Prostate gland (tissue), 2 donors: ENCODE data around the gene CLHC1.

Experiments
- CTCF ChIP-seq, 4 experiments: fragments of 200-600 bp in 2 of 4; fragments of 450-650 bp in 2 of 4; sonication (generic) in 2 of 4; IDR thresholded peaks; 1 replicate in 3 of 4; 2 replicates in 1 of 4; pipeline ENCODE4 v1.5.1; 2016 to 2019; ENCODE audit warnings: antibody characterized with exemption in 4 of 4, mild to moderate bottlenecking in 2 of 4, moderate library complexity in 2 of 4
- POLR2AphosphoS5 ChIP-seq: sonication (generic); formaldehyde crosslinking; IDR thresholded peaks from one replicate; pipeline ENCODE4 v1.6.1; 2017; ENCODE audit warnings: antibody characterized with exemption

GRCh38 chr2:55204950-55205349 is 27.1 kb downstream of the CLHC1 start:
- TF ChIP-seq POLR2AphosphoS5 (no peak), CTCF (IDR thresholded peaks at IDR 0.05) (no peak)
